ENCODE data around the gene LAD1. TPM values are rescaled to one million over a fixed set of nuclear protein-coding genes. Genes with fewer than 3 reads are reported as not detected.

Gene LAD1
- total and polyA plus RNA-seq, 2 of the 4 experiments (the other 2 are of a cell fraction) = under 0.01 to 0.07 TPM

- Histone ChIP-seq H4K5ac (ENCODE audit: low read depth, low read length) (no peak within 1 kb of the TSS), H2BK5ac (ENCODE audit: low read depth, low read length, poor library complexity, severe bottlenecking) (no peak within 1 kb of the TSS), H3K23ac (ENCODE audit: low read depth, low read length) (no peak within 1 kb of the TSS), H3K9ac (ENCODE audit: low read depth, low read length) (no peak within 1 kb of the TSS), H4K91ac (ENCODE audit: insufficient read depth, low read depth, low read length) (no peak within 1 kb of the TSS; the same call in 1 of the 2 replicates), H3K79me1 (ENCODE audit: low read depth in 1 of 2, low read length in 2 of 2) (no peaks in the 10 kb centered on the region), H3K14ac (replicated peaks; ENCODE audit: low read depth, low read length) (peak within 1 kb of the TSS; percentile 40; the same call in 1 of the 2 replicates), H3K4me1 (ENCODE audit: control insufficient read depth, insufficient read depth, low read length) (peaks cover 11% of the 10 kb centered on the region; the same call in 1 of the 2 replicates), H3K18ac (ENCODE audit: low read depth, low read length) (no peak within 1 kb of the TSS), H3K36me3 (ENCODE audit: control insufficient read depth, insufficient read depth, low read length) (no peaks in the 10 kb centered on the region), H3K9me1 (ENCODE audit: insufficient read depth, low read length) (no peaks in the 10 kb centered on the region), H2BK20ac (ENCODE audit: low read depth, low read length) (no peak within 1 kb of the TSS), H3K9me3 (ENCODE audit: control insufficient read depth, insufficient read depth, low read length) (no peaks in the 10 kb centered on the region; the same call in 1 of the 2 replicates), H2AFZ (replicated peaks; ENCODE audit: low read length, poor library complexity) (peak within 1 kb of the TSS; percentile 60), H2AK9ac (replicated peaks; ENCODE audit: low read depth, low read length, poor library complexity) (no peak within 1 kb of the TSS), H3K4me2 (ENCODE audit: low read depth, low read length) (no peak within 1 kb of the TSS), H3K4me3 (ENCODE audit: insufficient read depth, low read depth, low read length) (no peak within 1 kb of the TSS), H3K4ac (ENCODE audit: low read depth, low read length) (no peak within 1 kb of the TSS), H4K20me1 (ENCODE audit: insufficient read depth, low read length) (no peaks in the 10 kb centered on the region), H3K27me3 (ENCODE audit: control insufficient read depth, insufficient read depth, low read length) (peaks cover 34% of the 10 kb centered on the region), H4K8ac (ENCODE audit: low read depth in 2 of 2, low read length in 2 of 2) (no peak within 1 kb of the TSS), H2BK15ac (ENCODE audit: low read depth, low read length) (no peak within 1 kb of the TSS; the same call in 2 of the 3 replicates), H2BK120ac (ENCODE audit: low read depth, low read length) (no peak within 1 kb of the TSS), H3K56ac (ENCODE audit: extremely low read depth, insufficient read depth, low read length) (no peak within 1 kb of the TSS), H2AK5ac (ENCODE audit: low read depth, low read length) (no peak within 1 kb of the TSS), H3K27ac (ENCODE audit: insufficient read depth, low read length) (no peak within 1 kb of the TSS)
- WGBS, 2 experiments (ENCODE audit: extremely low coverage in 2 of 2, insufficient read length in 1 of 2) = no CpG with 5 or more reads among the region's 9 CpGs
- ATAC-seq (ENCODE audit: low read depth) (peak; percentile 40), DNase-seq (peak; percentile 28)
- dilution Hi-C loops (cut with HindIII; ENCODE audit: low sequenced_read_pairs, unreplicated experiment) (no loop called here), in situ Hi-C loops (cut with MboI; ENCODE audit: low sequenced_read_pairs) (no loop called here), intact Hi-C loops (cut with micrococcal nuclease) (no loop called here)
- TF ChIP-seq CHD1 (IDR thresholded peaks at IDR 0.05; ENCODE audit: low read depth, low read length) (no peak), RAD21 (IDR thresholded peaks at IDR 0.05; ENCODE audit: low read length) (no peak), MXI1 (IDR thresholded peaks at IDR 0.05; ENCODE audit: borderline replicate concordance, low read depth, low read length) (no peak), FOS (IDR thresholded peaks at IDR 0.05; ENCODE audit: low read depth, low read length) (no peak), SMC3 (IDR thresholded peaks at IDR 0.05; ENCODE audit: low read depth, low read length) (no peak), MAFK (IDR thresholded peaks at IDR 0.05; ENCODE audit: low read depth, low read length) (no peak), POLR2A (IDR thresholded peaks at IDR 0.05; ENCODE audit: low read depth, low read length) (no peak), BHLHE40 (IDR thresholded peaks at IDR 0.05; ENCODE audit: low read depth, low read length) (no peak), NFE2L2 (IDR thresholded peaks at IDR 0.05; ENCODE audit: low read depth, low read length) (no peak), RFX5 (IDR thresholded peaks at IDR 0.05; ENCODE audit: low read depth, low read length) (no peak), MAZ (IDR thresholded peaks at IDR 0.05; ENCODE audit: borderline replicate concordance, low read depth, low read length) (no peak)
- TF ChIP-seq, protein P1, sequence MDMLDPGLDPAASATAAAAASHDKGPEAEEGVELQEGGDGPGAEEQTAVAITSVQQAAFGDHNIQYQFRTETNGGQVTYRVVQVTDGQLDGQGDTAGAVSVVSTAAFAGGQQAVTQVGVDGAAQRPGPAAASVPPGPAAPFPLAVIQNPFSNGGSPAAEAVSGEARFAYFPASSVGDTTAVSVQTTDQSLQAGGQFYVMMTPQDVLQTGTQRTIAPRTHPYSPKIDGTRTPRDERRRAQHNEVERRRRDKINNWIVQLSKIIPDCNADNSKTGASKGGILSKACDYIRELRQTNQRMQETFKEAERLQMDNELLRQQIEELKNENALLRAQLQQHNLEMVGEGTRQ (IDR thresholded peaks at IDR 0.05; ENCODE audit: low read depth, low read length) = no peak
- ChIA-PET POLR2A (ENCODE audit: unreplicated experiment) (no interaction called here), CTCF (no interaction called here)
- BruUV-seq (replicated peaks) = no TSS peak
Measured at GRCh38 chr1:201377611-201378092, 21.5 kb downstream of the LAD1 start, which contains the start of gene TNNT2. Gene TNNT2 (minus strand): TSS chr1:201377680. CDS start chr1:201373254, 4,426 bp downstream.
